Hepatocyte (in vitro differentiated cells): Measurements from ENCODE around the gene ANKHD1. TPM values are rescaled to one million over a fixed set of nuclear protein-coding genes. Genes with fewer than 3 reads are reported as not detected.

Source experiments
- DNase-seq: peaks from one replicate; pipeline ENCODE4 v3.0.0-alpha.2; 2016; ENCODE audit warnings: low spot score
- H2AFZ ChIP-seq: fragments of 200-600 bp; sonication (generic); 2 replicates; pipeline ENCODE4 v1.6.0; 2016; ENCODE audit warnings: antibody characterized with exemption, mild to moderate bottlenecking
- H3K27ac ChIP-seq: fragments of 200-600 bp; sonication (generic); 2 replicates; pipeline ENCODE4 v1.5.1; 2016; ENCODE audit warnings: mild to moderate bottlenecking
- H3K27me3 ChIP-seq: fragments of 200-600 bp; sonication (generic); 2 replicates; pipeline ENCODE4 v1.6.1; 2016
- H3K36me3 ChIP-seq: fragments of 200-600 bp; sonication (generic); replicated peaks from 2 replicates; pipeline ENCODE4 v1.5.1; 2016; ENCODE audit warnings: low read depth; ENCODE audit not compliant: insufficient read depth
- H3K4me1 ChIP-seq: fragments of 200-600 bp; sonication (generic); 2 replicates; pipeline ENCODE4 v1.5.1; 2016; ENCODE audit warnings: mild to moderate bottlenecking, moderate library complexity; ENCODE audit not compliant: insufficient read depth
- H3K4me2 ChIP-seq: fragments of 200-600 bp; sonication (generic); 2 replicates; pipeline ENCODE4 v1.6.0; 2016
- H3K4me3 ChIP-seq: fragments of 200-600 bp; sonication (generic); 2 replicates; pipeline ENCODE4 v1.5.1; 2016; ENCODE audit warnings: mild to moderate bottlenecking
- H3K79me2 ChIP-seq: fragments of 200-600 bp; sonication (generic); 2 replicates; pipeline ENCODE4 v1.6.0; 2017; ENCODE audit warnings: mild to moderate bottlenecking
- H3K9me2 ChIP-seq: fragments of 200-600 bp; sonication (generic); replicated peaks from 2 replicates; pipeline ENCODE4 v1.6.0; 2017; ENCODE audit warnings: mild to moderate bottlenecking; ENCODE audit not compliant: insufficient read depth
- H3K9me3 ChIP-seq: fragments of 200-600 bp; sonication (generic); 2 replicates; pipeline ENCODE4 v1.5.1; 2016; ENCODE audit warnings: low read depth, mild to moderate bottlenecking
- H4K20me1 ChIP-seq: fragments of 200-600 bp; sonication (generic); 2 replicates; pipeline ENCODE4 v1.6.0; 2016; ENCODE audit warnings: mild to moderate bottlenecking; ENCODE audit not compliant: insufficient read depth, poor library complexity, severe bottlenecking
- EZH2 ChIP-seq: fragments of 200-600 bp; sonication (generic); IDR thresholded peaks from 2 replicates; pipeline ENCODE4 v1.6.1; 2016; ENCODE audit warnings: antibody characterized with exemption, mild to moderate bottlenecking, borderline replicate concordance
- EZH2phosphoT487 ChIP-seq: fragments of 200-600 bp; sonication (generic); IDR thresholded peaks from one replicate; pipeline ENCODE4 v1.6.1; 2018; ENCODE audit warnings: antibody characterized with exemption, mild to moderate bottlenecking, low read depth, moderate library complexity; ENCODE audit not compliant: unreplicated experiment, severe bottlenecking
- WGBS: methylation state at CpG from one replicate; pipeline ENCODE4 v1.1.6; 2016; ENCODE audit warnings: low lambda C conversion rate; ENCODE audit errors: missing lambda C conversion rate; 5-methylcytosine and 5-hydroxymethylcytosine counted together
- polyA plus RNA-seq: library from polyadenylated mRNA; unstranded; fragments of >200 nt; fragmentation: Nextera tagmentation; extraction: Ambion mirVana; gene quantifications from 2 replicates; pipeline ENCODE4 v1.2.1, GENCODE V29; 2016
- total RNA-seq: library from RNA; depleted of rRNA; stranded (reverse); fragments of >200 nt; gene quantifications from 2 replicates; pipeline ENCODE4 v1.2.3, GENCODE V29; 2014
- TF ChIP-seq, protein P1 (sequence below): fragments of 200-600 bp; sonication (generic); IDR thresholded peaks from 2 replicates; pipeline ENCODE4 v1.5.1; 2016; ENCODE audit warnings: antibody characterized with exemption, mild to moderate bottlenecking; ENCODE audit not compliant: poor library complexity

The ANKHD1 gene
- total and polyA plus RNA-seq, 2 experiments from 2014 or later = 53.6 to 70.7 TPM

DNA sequence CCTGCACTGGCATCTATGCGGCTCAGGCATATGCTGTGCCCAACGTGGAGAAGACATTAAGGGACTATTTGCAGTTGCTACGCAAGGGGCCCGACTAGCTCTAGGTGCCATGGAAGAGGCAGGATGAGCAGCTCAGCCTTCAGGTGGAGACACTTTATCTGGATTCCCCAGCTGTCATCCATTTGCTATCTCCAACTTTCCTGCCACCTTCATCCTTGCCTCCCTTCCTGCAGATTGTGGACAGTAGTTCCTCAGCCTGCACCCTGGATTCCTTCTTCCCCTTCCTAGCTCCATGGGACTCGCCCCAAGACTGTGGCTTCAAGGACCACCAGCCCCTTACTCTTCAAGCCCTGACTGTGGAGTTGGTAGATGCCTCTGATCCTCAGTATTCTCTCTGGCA, 165.0 kb downstream of the ANKHD1 start:
- H4K20me1 ChIP-seq = no peaks in the 10 kb centered on the region
- no peak for TF ChIP-seq EZH2
- no peak for TF ChIP-seq EZH2phosphoT487
- no peak for DNase-seq
- H3K27ac ChIP-seq = no peak overlapping the region
- H3K4me2 ChIP-seq = no peak overlapping the region
- H3K36me3 ChIP-seq = no peaks in the 10 kb centered on the region
- H3K9me2 ChIP-seq = no peaks in the 10 kb centered on the region
- peaks cover 9% of the 10 kb centered on the region for H3K4me1 ChIP-seq
- 96% methylated on average over 5 of the region's 5 CpGs for WGBS
- no peaks in the 10 kb centered on the region for H3K27me3 ChIP-seq
- no peak overlapping the region for H3K4me3 ChIP-seq
- no peak overlapping the region for H2AFZ ChIP-seq
- peaks cover 31% of the 10 kb centered on the region for H3K79me2 ChIP-seq
- H3K9me3 ChIP-seq = no peaks in the 10 kb centered on the region

DNA sequence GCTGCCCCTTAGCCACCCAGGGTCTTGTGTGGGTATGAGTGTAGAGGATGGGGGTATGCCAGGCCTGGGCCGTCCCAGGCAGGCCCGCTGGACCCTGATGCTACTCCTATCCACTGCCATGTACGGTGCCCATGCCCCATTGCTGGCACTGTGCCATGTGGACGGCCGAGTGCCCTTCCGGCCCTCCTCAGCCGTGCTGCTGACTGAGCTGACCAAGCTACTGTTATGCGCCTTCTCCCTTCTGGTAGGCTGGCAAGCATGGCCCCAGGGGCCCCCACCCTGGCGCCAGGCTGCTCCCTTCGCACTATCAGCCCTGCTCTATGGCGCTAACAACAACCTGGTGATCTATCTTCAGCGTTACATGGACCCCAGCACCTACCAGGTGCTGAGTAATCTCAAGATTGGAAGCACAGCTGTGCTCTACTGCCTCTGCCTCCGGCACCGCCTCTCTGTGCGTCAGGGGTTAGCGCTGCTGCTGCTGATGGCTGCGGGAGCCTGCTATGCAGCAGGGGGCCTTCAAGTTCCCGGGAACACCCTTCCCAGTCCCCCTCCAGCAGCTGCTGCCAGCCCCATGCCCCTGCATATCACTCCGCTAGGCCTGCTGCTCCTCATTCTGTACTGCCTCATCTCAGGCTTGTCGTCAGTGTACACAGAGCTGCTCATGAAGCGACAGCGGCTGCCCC, 165.6 kb downstream of the ANKHD1 start:
- Histone ChIP-seq H4K20me1 (no peaks in the 10 kb centered on the region), H3K79me2 (peaks cover 31% of the 10 kb centered on the region), H3K9me2 (no peaks in the 10 kb centered on the region), H3K4me3 (no peak overlapping the region), H3K36me3 (no peaks in the 10 kb centered on the region), H3K9me3 (no peaks in the 10 kb centered on the region), H3K4me2 (no peak overlapping the region), H3K27ac (no peak overlapping the region), H3K4me1 (peaks cover 9% of the 10 kb centered on the region), H2AFZ (no peak overlapping the region), H3K27me3 (no peaks in the 10 kb centered on the region)
- WGBS = 96% methylated on average over 22 of the region's 22 CpGs
- peak; percentile 4 for DNase-seq
- TF ChIP-seq EZH2 (no peak), EZH2phosphoT487 (no peak)
- TF ChIP-seq, protein P1, sequence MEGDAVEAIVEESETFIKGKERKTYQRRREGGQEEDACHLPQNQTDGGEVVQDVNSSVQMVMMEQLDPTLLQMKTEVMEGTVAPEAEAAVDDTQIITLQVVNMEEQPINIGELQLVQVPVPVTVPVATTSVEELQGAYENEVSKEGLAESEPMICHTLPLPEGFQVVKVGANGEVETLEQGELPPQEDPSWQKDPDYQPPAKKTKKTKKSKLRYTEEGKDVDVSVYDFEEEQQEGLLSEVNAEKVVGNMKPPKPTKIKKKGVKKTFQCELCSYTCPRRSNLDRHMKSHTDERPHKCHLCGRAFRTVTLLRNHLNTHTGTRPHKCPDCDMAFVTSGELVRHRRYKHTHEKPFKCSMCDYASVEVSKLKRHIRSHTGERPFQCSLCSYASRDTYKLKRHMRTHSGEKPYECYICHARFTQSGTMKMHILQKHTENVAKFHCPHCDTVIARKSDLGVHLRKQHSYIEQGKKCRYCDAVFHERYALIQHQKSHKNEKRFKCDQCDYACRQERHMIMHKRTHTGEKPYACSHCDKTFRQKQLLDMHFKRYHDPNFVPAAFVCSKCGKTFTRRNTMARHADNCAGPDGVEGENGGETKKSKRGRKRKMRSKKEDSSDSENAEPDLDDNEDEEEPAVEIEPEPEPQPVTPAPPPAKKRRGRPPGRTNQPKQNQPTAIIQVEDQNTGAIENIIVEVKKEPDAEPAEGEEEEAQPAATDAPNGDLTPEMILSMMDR = no peak

DNA sequence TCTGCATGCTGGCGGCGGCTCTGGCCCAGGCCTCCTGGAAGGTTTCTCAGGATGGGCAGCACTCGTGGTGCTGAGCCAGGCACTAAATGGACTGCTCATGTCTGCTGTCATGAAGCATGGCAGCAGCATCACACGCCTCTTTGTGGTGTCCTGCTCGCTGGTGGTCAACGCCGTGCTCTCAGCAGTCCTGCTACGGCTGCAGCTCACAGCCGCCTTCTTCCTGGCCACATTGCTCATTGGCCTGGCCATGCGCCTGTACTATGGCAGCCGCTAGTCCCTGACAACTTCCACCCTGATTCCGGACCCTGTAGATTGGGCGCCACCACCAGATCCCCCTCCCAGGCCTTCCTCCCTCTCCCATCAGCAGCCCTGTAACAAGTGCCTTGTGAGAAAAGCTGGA, 166.2 kb downstream of the ANKHD1 start:
- Histone ChIP-seq H3K9me2 (no peaks in the 10 kb centered on the region), H3K27ac (no peak overlapping the region), H3K27me3 (no peaks in the 10 kb centered on the region), H3K36me3 (no peaks in the 10 kb centered on the region), H3K79me2 (peaks cover 28% of the 10 kb centered on the region), H3K9me3 (no peaks in the 10 kb centered on the region), H4K20me1 (no peaks in the 10 kb centered on the region), H2AFZ (no peak overlapping the region), H3K4me1 (peaks cover 9% of the 10 kb centered on the region), H3K4me2 (no peak overlapping the region), H3K4me3 (no peak overlapping the region)
- no peak for TF ChIP-seq EZH2
- TF ChIP-seq, protein P1 = no peak
- TF ChIP-seq EZH2phosphoT487 = no peak
- DNase-seq = no peak
- WGBS = 96% methylated on average over 13 of the region's 13 CpGs

DNA sequence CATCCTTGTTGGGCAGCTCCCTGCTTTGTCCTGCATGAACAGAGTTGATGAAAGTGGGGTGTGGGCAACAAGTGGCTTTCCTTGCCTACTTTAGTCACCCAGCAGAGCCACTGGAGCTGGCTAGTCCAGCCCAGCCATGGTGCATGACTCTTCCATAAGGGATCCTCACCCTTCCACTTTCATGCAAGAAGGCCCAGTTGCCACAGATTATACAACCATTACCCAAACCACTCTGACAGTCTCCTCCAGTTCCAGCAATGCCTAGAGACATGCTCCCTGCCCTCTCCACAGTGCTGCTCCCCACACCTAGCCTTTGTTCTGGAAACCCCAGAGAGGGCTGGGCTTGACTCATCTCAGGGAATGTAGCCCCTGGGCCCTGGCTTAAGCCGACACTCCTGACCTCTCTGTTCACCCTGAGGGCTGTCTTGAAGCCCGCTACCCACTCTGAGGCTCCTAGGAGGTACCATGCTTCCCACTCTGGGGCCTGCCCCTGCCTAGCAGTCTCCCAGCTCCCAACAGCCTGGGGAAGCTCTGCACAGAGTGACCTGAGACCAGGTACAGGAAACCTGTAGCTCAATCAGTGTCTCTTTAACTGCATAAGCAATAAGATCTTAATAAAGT, 166.9 kb downstream of the ANKHD1 start:
- Histone ChIP-seq H2AFZ (no peak overlapping the region), H3K36me3 (no peaks in the 10 kb centered on the region), H3K4me3 (no peak overlapping the region), H3K4me2 (no peak overlapping the region), H3K4me1 (peaks cover 9% of the 10 kb centered on the region), H3K9me3 (no peaks in the 10 kb centered on the region), H3K79me2 (peaks cover 22% of the 10 kb centered on the region), H4K20me1 (no peaks in the 10 kb centered on the region), H3K27ac (no peak overlapping the region), H3K27me3 (no peaks in the 10 kb centered on the region), H3K9me2 (no peaks in the 10 kb centered on the region)
- DNase-seq = no peak
- TF ChIP-seq, protein P1 = no peak
- TF ChIP-seq EZH2phosphoT487 (no peak), EZH2 (no peak)
- 87% methylated on average over 2 of the region's 2 CpGs for WGBS
